Measurements from ENCODE around the gene IFT80. TPM values are rescaled to one million over a fixed set of nuclear protein-coding genes. Genes with fewer than 3 reads are reported as not detected.

Gene IFT80
- 14.0 and 14.8 TPM in 2 replicates for total RNA-seq

DNA sequence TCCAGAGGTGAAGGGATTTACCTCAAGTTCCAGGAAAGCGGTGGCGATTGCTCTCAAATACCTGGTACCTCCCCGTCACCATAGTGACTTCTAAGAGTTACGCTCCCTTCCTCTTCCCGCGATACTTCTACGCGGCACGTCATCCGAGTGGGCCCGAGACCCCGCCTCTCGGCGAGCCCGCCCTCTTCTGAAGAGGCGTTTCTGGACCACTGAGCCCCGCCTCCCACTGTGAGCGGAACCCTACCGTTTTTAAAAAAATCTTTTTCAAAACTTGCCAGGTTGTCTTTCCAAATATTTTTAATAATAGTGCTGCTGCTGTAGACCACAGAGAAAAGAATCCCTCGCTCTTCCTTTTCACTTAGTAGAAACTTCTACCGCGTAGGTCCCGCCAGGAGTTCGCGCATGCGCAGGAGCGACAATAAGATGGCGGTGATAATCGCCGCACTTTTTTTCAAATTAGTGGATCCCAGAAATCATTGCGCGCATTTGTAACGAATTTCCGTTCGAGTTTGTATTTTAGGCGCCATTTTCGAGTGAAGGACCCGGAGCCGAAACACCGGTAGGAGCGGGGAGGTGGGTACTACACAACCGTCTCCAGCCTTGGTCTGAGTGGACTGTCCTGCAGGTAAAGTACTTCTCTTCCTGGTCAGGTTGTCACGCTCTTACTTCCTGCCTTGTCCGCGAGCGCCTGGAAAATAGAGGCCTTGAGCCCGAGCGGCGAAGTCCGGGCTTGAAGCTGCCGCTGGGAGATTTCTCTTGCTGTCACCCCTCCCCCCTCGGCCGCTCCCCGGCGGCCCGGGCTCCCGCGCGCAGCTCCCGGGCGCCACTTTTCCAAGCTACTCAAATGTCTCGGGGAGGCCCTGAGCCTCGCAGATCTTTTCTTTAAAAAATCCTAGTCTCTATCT lies at the start of gene IFT80, which contains the start of gene SMC4:
Gene IFT80 (minus strand): TSS at position 101 of the 905 bp plus-strand sequence. CDS start 14,625 bp downstream, outside the sequence.
Gene SMC4 (plus strand): TSS at position 526 of the 905 bp plus-strand sequence. CDS start 1,177 bp downstream, outside the sequence.
- peak; percentile 93 for DNase-seq (ENCODE audit: low spot score)
- Mint-ChIP-seq H3K27ac (peak within 1 kb of the TSS; percentile 98), H3K4me3 (peak within 1 kb of the TSS; percentile 96), H3K36me3 (ENCODE audit: low read depth) (peaks cover 24% of the 10 kb centered on the region), H3K27me3 (ENCODE audit: insufficient read depth) (peaks cover 6% of the 10 kb centered on the region), H3K9me3 (no peaks in the 10 kb centered on the region), H3K4me1 (ENCODE audit: low read depth) (peaks cover 57% of the 10 kb centered on the region)
- intact Hi-C loops (cut with micrococcal nuclease), result loop anchor here (1.0 to 5.0 kb wide), 10 partner anchors 14 to 822 kb away; partner anchors contain the start of genes C3orf80, IL12A, KPNA4 and NMD3

DNA sequence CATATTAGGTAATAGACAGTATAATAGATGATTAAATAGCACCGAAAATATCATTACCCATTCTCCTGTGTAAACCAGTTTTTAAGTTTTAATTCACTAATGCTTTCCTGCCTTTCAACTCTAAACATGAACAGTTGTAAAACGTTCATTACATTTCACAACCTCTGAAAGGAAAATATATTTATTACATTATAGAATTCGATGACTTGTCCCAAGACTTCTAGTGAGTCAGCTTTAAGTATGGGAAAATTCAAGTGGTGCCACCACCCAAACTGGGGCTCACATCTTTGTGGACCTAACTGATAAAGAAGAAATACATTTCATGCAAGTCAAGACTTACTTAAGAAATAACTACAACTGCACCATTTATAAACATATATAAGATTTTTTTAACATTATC lies 48.5 kb upstream of the IFT80 start:
- Mint-ChIP-seq H3K4me3 (peak overlapping the region; percentile 56), H3K9me3 (peaks cover 5% of the 10 kb centered on the region), H3K36me3 (ENCODE audit: low read depth) (peaks cover 33% of the 10 kb centered on the region), H3K27ac (no peak overlapping the region), H3K4me1 (ENCODE audit: low read depth) (peaks cover 48% of the 10 kb centered on the region), H3K27me3 (ENCODE audit: insufficient read depth) (no peaks in the 10 kb centered on the region)
- DNase-seq (ENCODE audit: low spot score), result no peak
- intact Hi-C loops (cut with micrococcal nuclease), result loop anchor here (5.0 kb wide), 1 partner anchor 775 kb away; the partner anchor contains the start of gene NMD3

- Mint-ChIP-seq H3K27me3 (ENCODE audit: insufficient read depth) (no peaks in the 10 kb centered on the region), H3K4me3 (peak overlapping the region; percentile 71), H3K9me3 (peaks cover 5% of the 10 kb centered on the region), H3K27ac (no peak overlapping the region), H3K4me1 (ENCODE audit: low read depth) (peaks cover 56% of the 10 kb centered on the region), H3K36me3 (ENCODE audit: low read depth) (peaks cover 39% of the 10 kb centered on the region)
- no peak for DNase-seq (ENCODE audit: low spot score)
- intact Hi-C loops (cut with micrococcal nuclease), result loop anchor here (5.0 kb wide), 1 partner anchor 776 kb away; the partner anchor contains the start of gene NMD3
Measured at GRCh38 chr3:160446522-160447056, 47.6 kb upstream of the IFT80 start.

DNA sequence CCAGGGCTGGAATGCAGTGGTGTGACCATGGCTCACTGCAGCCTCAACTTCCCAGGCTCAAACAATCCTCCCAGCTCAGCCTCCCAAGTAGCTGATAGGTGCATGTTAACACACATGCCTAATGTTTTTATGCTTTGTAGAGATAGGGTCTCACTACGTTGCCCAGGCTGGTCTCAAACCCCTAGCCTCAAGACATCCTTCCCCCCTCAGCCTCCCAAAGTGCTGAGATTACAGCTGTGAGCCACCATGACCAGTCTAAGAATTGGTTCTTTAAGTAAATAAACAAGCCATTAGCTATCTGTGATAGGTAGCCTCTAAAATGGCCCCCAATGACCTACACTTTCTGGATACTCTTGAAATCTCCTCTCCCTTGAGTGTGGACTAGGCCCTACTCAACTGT lies 46.8 kb upstream of the IFT80 start:
- peaks cover 5% of the 10 kb centered on the region for H3K9me3 Mint-ChIP-seq
- H3K36me3 Mint-ChIP-seq (ENCODE audit: low read depth), result peaks cover 41% of the 10 kb centered on the region
- H3K4me3 Mint-ChIP-seq, result no peak overlapping the region
- H3K27me3 Mint-ChIP-seq (ENCODE audit: insufficient read depth), result no peaks in the 10 kb centered on the region
- H3K27ac Mint-ChIP-seq, result no peak overlapping the region
- no peak for DNase-seq (ENCODE audit: low spot score)
- peaks cover 63% of the 10 kb centered on the region for H3K4me1 Mint-ChIP-seq (ENCODE audit: low read depth)
- intact Hi-C loops (cut with micrococcal nuclease), result loop anchor here (5.0 kb wide), 1 partner anchor 776 kb away; the partner anchor contains the start of gene NMD3

DNA sequence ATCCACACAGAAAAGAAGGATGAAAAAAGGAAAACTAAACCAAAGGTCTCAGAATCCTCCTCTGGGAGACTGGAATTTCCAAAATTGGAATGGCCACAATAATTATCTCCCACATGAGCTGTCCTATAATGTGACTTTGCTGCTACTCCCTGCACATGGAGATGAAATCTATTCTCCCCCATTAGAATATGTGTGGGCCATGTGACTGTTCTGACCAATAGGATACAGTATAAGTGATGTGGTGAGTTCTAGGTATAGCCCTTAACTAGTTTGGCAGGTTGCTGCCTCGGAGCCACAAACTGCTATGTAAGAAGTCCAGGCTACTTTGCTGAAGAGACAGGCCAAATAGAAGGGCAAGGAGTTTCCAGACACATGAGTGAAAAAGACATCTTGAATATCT lies 45.4 kb upstream of the IFT80 start:
- Mint-ChIP-seq H3K27me3 (ENCODE audit: insufficient read depth) (no peaks in the 10 kb centered on the region), H3K4me1 (ENCODE audit: low read depth) (peaks cover 77% of the 10 kb centered on the region), H3K36me3 (ENCODE audit: low read depth) (peaks cover 48% of the 10 kb centered on the region), H3K9me3 (no peaks in the 10 kb centered on the region), H3K27ac (peak overlapping the region; percentile 45), H3K4me3 (peak overlapping the region; percentile 0)
- DNase-seq (ENCODE audit: low spot score), result no peak
- intact Hi-C loops (cut with micrococcal nuclease), result loop anchor here (1.0 kb wide), 1 partner anchor 24 kb away; no protein-coding TSS in a partner anchor

DNA sequence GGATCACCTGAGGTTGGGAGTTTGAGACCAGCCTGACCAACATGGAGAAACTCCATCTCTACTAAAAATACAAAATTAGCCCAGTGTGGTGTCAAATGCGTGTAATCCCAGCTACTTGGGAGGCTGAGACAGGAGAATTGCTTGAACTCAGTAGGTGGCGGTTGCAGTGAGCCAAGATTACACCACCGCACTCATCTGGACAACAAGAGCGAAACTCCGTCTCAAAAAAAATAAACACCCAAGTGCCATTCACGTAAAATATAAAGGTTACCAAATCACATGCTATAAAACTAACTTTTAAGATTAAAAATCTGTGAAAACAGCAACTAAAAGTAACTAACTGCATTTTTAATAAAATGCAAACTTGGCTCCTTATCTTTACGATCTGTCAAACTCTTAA lies 41.7 kb upstream of the IFT80 start:
- H3K36me3 Mint-ChIP-seq (ENCODE audit: low read depth), result peaks cover 63% of the 10 kb centered on the region
- H3K27ac Mint-ChIP-seq, result no peak overlapping the region
- intact Hi-C loops (cut with micrococcal nuclease), result loop anchor here (1.0 kb wide), 1 partner anchor 9 kb away; the partner anchor contains the start of gene TRIM59

GRCh38 chr3:160437083-160437455 lies 38.0 kb upstream of the IFT80 start:
- peaks cover 62% of the 10 kb centered on the region for H3K36me3 Mint-ChIP-seq (ENCODE audit: low read depth)
- H3K9me3 Mint-ChIP-seq, result no peaks in the 10 kb centered on the region
- intact Hi-C loops (cut with micrococcal nuclease), result loop anchor here (2.0 kb wide), 1 partner anchor 14 kb away; no protein-coding TSS in a partner anchor
- peaks cover 57% of the 10 kb centered on the region for H3K4me1 Mint-ChIP-seq (ENCODE audit: low read depth)
- H3K4me3 Mint-ChIP-seq, result no peak overlapping the region
- peak overlapping the region; percentile 40 for H3K27ac Mint-ChIP-seq
- no peak for DNase-seq (ENCODE audit: low spot score)
- no peaks in the 10 kb centered on the region for H3K27me3 Mint-ChIP-seq (ENCODE audit: insufficient read depth)

More for the DNA sequence above, 41.7 kb upstream of the IFT80 start:
- no peak for DNase-seq (ENCODE audit: low spot score)
- Mint-ChIP-seq H3K4me3 (no peak overlapping the region), H3K9me3 (no peaks in the 10 kb centered on the region), H3K4me1 (ENCODE audit: low read depth) (peaks cover 80% of the 10 kb centered on the region), H3K27me3 (ENCODE audit: insufficient read depth) (no peaks in the 10 kb centered on the region)

DNA sequence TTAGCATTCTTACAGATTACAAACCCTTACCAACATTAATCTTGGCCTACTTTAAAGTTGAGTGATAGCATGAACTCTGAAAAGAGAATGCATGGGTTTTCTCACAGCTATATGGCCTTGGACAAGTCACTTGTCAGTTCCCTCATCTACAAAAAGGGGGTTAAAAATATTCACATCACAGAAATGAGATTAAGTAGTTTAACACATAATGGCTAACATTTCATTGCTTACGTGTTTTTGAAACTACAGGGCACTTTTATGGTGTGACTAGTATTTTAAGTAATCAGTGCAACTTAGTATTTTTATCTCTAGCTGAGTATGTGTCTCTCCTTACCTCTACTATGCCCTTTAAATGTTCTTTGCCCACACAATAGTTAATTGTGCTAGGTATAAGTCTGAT lies 36.7 kb upstream of the IFT80 start:
- Mint-ChIP-seq H3K4me3 (no peak overlapping the region), H3K9me3 (no peaks in the 10 kb centered on the region), H3K27ac (no peak overlapping the region), H3K27me3 (ENCODE audit: insufficient read depth) (no peaks in the 10 kb centered on the region), H3K4me1 (ENCODE audit: low read depth) (peaks cover 44% of the 10 kb centered on the region), H3K36me3 (ENCODE audit: low read depth) (peaks cover 65% of the 10 kb centered on the region)
- intact Hi-C loops (cut with micrococcal nuclease), result loop anchor here (2.0 kb wide), 1 partner anchor 13 kb away; no protein-coding TSS in a partner anchor
- no peak for DNase-seq (ENCODE audit: low spot score)

DNA sequence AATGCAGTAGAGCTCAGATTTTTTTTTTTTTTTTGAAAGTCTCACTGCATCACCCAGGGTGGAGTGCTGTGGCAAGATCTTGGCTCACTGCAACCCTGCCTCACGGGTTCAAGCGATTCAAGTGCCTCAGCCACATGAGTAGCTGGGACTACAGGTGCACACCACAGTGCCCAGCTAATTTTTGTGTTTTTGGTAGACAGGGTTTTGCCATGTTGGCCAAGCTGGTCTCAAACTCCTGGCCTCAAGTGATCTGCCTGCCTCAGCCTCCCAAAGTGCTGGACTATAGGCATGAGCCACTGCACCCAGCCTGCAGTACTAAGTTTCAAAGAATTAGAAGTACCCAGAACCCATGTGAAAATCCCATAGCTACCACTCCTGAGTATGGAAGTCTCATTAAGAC lies 36.1 kb upstream of the IFT80 start:
- Mint-ChIP-seq H3K4me1 (ENCODE audit: low read depth) (peaks cover 37% of the 10 kb centered on the region), H3K27ac (no peak overlapping the region)

DNA sequence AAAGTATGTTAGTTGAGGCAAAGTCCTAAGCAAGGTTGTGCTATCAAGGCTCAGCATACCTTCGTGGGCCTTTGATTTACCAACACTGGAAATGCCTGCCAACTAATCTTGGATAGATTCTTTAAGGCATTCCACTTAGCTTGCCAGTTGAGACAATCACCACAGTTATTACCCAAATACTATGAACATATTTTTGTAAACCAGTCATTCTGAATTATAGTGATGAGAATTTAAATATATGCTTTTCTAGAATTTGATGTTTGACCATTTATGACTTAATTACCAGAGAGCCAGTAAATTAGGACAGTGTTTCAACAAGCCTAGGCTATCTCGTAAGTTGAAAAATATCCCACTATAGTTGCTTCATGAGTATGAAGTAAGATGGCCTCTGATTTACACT lies 35.0 kb upstream of the IFT80 start:
- H3K27me3 Mint-ChIP-seq (ENCODE audit: insufficient read depth), result no peaks in the 10 kb centered on the region
- no peak overlapping the region for H3K27ac Mint-ChIP-seq
- H3K4me3 Mint-ChIP-seq, result no peak overlapping the region
- no peak for DNase-seq (ENCODE audit: low spot score)
- peaks cover 29% of the 10 kb centered on the region for H3K4me1 Mint-ChIP-seq (ENCODE audit: low read depth)
- no peaks in the 10 kb centered on the region for H3K9me3 Mint-ChIP-seq
- H3K36me3 Mint-ChIP-seq (ENCODE audit: low read depth), result peaks cover 57% of the 10 kb centered on the region
- intact Hi-C loops (cut with micrococcal nuclease), result no loop called here

More for the DNA sequence above, 36.1 kb upstream of the IFT80 start:
- H3K9me3 Mint-ChIP-seq, result no peaks in the 10 kb centered on the region
- peaks cover 63% of the 10 kb centered on the region for H3K36me3 Mint-ChIP-seq (ENCODE audit: low read depth)
- H3K27me3 Mint-ChIP-seq (ENCODE audit: insufficient read depth), result no peaks in the 10 kb centered on the region
- no peak overlapping the region for H3K4me3 Mint-ChIP-seq
- no peak for DNase-seq (ENCODE audit: low spot score)
- intact Hi-C loops (cut with micrococcal nuclease), result no loop called here

- Mint-ChIP-seq H3K4me1 (ENCODE audit: low read depth) (peaks cover 4% of the 10 kb centered on the region), H3K9me3 (no peaks in the 10 kb centered on the region), H3K27me3 (ENCODE audit: insufficient read depth) (no peaks in the 10 kb centered on the region), H3K27ac (no peak overlapping the region), H3K36me3 (ENCODE audit: low read depth) (peaks cover 52% of the 10 kb centered on the region), H3K4me3 (no peak overlapping the region)
- no peak for DNase-seq (ENCODE audit: low spot score)
- intact Hi-C loops (cut with micrococcal nuclease), result no loop called here
Measured at GRCh38 chr3:160427832-160428424, 28.9 kb upstream of the IFT80 start.

GRCh38 chr3:160417311-160417710 lies 18.3 kb upstream of the IFT80 start:
- intact Hi-C loops (cut with micrococcal nuclease), result no loop called here
- Mint-ChIP-seq H3K4me1 (ENCODE audit: low read depth) (peaks cover 54% of the 10 kb centered on the region), H3K36me3 (ENCODE audit: low read depth) (peaks cover 49% of the 10 kb centered on the region), H3K4me3 (no peak overlapping the region), H3K27ac (no peak overlapping the region), H3K9me3 (no peaks in the 10 kb centered on the region), H3K27me3 (ENCODE audit: insufficient read depth) (no peaks in the 10 kb centered on the region)
- DNase-seq (ENCODE audit: low spot score), result no peak

All from activated T-helper 1 cell treated with anti-CD3 and anti-CD28 coated beads, Interleukin-12 subunit alpha, Interleukin-12 subunit beta, Interleukin-2, Interleukin-4 antibody, amounts not matched to agents 30 ng/mL and 10 ng/mL and 1 ng/mL, durations not matched to agents 14 hours and 24 hours and 36 hours (primary cell).